K562 (cell line): ENCODE results near the gene VSIG4. TPM values are rescaled to one million over a fixed set of nuclear protein-coding genes. Genes with fewer than 3 reads are reported as not detected.

Experiments used
- BRCA1 ChIP-seq, 2 experiments: fragments of 450-650 bp in 1 of 2; sonication (generic) in 1 of 2; formaldehyde crosslinking in 1 of 2; IDR thresholded peaks; 2 replicates each; pipeline versions ENCODE4 v1.5.0 to v1.6.1; 2017 to 2020; ENCODE audit warnings: mild to moderate bottlenecking in 1 of 2, missing genetic modification reagents in 1 of 2
- EHMT2 ChIP-seq: fragments of 450-650 bp; IDR thresholded peaks from 2 replicates; pipeline ENCODE4 v1.6.1; 2018; ENCODE audit warnings: antibody characterized with exemption
- ETV6 ChIP-seq, 3 experiments: fragments of 150-350 bp in 1 of 3; sonication (generic) in 1 of 3; formaldehyde crosslinking in 1 of 3; IDR thresholded peaks; 2 replicates each; pipeline versions ENCODE4 v1.6.1 to v1.8.0; 2014 to 2022; ENCODE audit warnings: borderline replicate concordance in 2 of 3, low read depth in 2 of 3, antibody characterized with exemption in 1 of 3, low read length in 1 of 3, mild to moderate bottlenecking in 1 of 3, missing genetic modification reagents in 1 of 3
- KAT8 ChIP-seq: fragments of 450-650 bp; IDR thresholded peaks from 2 replicates; pipeline ENCODE4 v1.6.1; 2016; ENCODE audit warnings: low read depth, mild to moderate bottlenecking
- MTA2 ChIP-seq: fragments of 450-650 bp; IDR thresholded peaks from 2 replicates; pipeline ENCODE4 v1.6.1; 2016; ENCODE audit warnings: low read depth
- MYNN ChIP-seq, 2 experiments: sonication (generic); formaldehyde crosslinking in 1 of 2; IDR thresholded peaks; 2 replicates each; pipeline versions ENCODE4 v1.5.0 to v1.6.1; 2016 to 2020; ENCODE audit warnings: antibody characterized with exemption in 1 of 2, missing genetic modification reagents in 1 of 2
- NFIX ChIP-seq: fragments of 250-450 bp; sonication (Bioruptor Pico); IDR thresholded peaks from 2 replicates; pipeline ENCODE4 v1.4.0; 2020; ENCODE audit warnings: low read depth, mild to moderate bottlenecking, moderate library complexity
- PHTF2 ChIP-seq: fragments of 250-450 bp; sonication (Bioruptor Pico); IDR thresholded peaks from 2 replicates; pipeline ENCODE4 v1.5.0; 2021; ENCODE audit warnings: mild to moderate bottlenecking
- TAF7 ChIP-seq: fragments of 450-650 bp; IDR thresholded peaks from 2 replicates; pipeline ENCODE4 v1.6.1; 2016; ENCODE audit warnings: missing genetic modification characterization, missing compliant biosample characterization
- TAL1 ChIP-seq: fragments of 450-650 bp; IDR thresholded peaks from 2 replicates; pipeline ENCODE4 v1.6.1; 2016; ENCODE audit warnings: mild to moderate bottlenecking
- TBP ChIP-seq: optimal IDR thresholded peaks from 2 replicates; pipeline ENCODE3; 2011; ENCODE audit warnings: low read depth, low read length, improper control_type of control experiment
- YY1 ChIP-seq, 3 experiments: IDR thresholded peaks; 2 replicates each; pipeline ENCODE4 v1.6.1; 2011; ENCODE audit warnings: low read length in 2 of 3, mild to moderate bottlenecking in 2 of 3, moderate library complexity in 2 of 3, borderline replicate concordance in 1 of 3, control low read depth in 1 of 3, low read depth in 1 of 3; ENCODE audit not compliant: insufficient read depth in 3 of 3, insufficient replicate concordance in 2 of 3, control insufficient read depth in 1 of 3, insufficient read length in 1 of 3; ENCODE audit errors: extremely low read depth in 1 of 3
- ZNF561 ChIP-seq: fragments of 450-650 bp; formaldehyde crosslinking; conservative IDR thresholded peaks from 2 replicates; pipeline ENCODE4 v1.4.0; 2020; ENCODE audit warnings: mild to moderate bottlenecking, moderate library complexity
- polyA plus RNA-seq, 8 experiments: library from polyadenylated mRNA; depleted of rRNA in 4 of 8; stranded (reverse) in 5 of 8; unstranded in 3 of 8; fragments of >200 nt; fragmentation: Nextera tagmentation in 2 of 8; fragmentation: Illumina TruSeq in 1 of 8; extraction: Ambion mirVana in 2 of 8; extraction: Trizol in 1 of 8; gene quantifications; 2 replicates each; pipeline versions ENCODE4 v1.2.1 to v1.2.3, GENCODE V29; 2011 to 2014; ENCODE audit warnings: inconsistent platforms in 1 of 8, missing spikeins in 1 of 8
- total RNA-seq, 7 experiments: library from RNA; depleted of rRNA in 6 of 7; stranded (reverse); fragments of >200 nt in 6 of 7; fragmentation: Illumina TruSeq in 2 of 7; extraction: Trizol in 2 of 7; gene quantifications; 2 replicates each; pipeline versions ENCODE4 v1.2.1 to v1.2.3, GENCODE V29; 2011 to 2021; ENCODE audit warnings: low replicate concordance in 1 of 7
- TF ChIP-seq, protein P1 (sequence below): fragments of 450-650 bp; IDR thresholded peaks from 2 replicates; pipeline ENCODE4 v1.6.1; 2016; ENCODE audit warnings: borderline replicate concordance
- TF ChIP-seq, protein P2 (sequence below): fragments of 250-450 bp; sonication (Bioruptor Pico); IDR thresholded peaks from 2 replicates; pipeline ENCODE4 v1.8.0; 2022; ENCODE audit warnings: moderate library complexity, mild to moderate bottlenecking, inconsistent platforms
- TF ChIP-seq, protein P3 (sequence below): fragments of 250-450 bp; sonication (Bioruptor Pico); IDR thresholded peaks from 2 replicates; pipeline ENCODE4 v1.8.0; 2021; ENCODE audit warnings: borderline replicate concordance, mild to moderate bottlenecking, moderate library complexity; ENCODE audit not compliant: poor library complexity, severe bottlenecking

Gene VSIG4
- total and polyA plus RNA-seq, 9 of the 15 experiments (the other 6 are each of a cell fraction or from before 2014, with no cell fraction given): 0.22 to 1.6 (median 0.46) TPM; not detected in 1

DNA sequence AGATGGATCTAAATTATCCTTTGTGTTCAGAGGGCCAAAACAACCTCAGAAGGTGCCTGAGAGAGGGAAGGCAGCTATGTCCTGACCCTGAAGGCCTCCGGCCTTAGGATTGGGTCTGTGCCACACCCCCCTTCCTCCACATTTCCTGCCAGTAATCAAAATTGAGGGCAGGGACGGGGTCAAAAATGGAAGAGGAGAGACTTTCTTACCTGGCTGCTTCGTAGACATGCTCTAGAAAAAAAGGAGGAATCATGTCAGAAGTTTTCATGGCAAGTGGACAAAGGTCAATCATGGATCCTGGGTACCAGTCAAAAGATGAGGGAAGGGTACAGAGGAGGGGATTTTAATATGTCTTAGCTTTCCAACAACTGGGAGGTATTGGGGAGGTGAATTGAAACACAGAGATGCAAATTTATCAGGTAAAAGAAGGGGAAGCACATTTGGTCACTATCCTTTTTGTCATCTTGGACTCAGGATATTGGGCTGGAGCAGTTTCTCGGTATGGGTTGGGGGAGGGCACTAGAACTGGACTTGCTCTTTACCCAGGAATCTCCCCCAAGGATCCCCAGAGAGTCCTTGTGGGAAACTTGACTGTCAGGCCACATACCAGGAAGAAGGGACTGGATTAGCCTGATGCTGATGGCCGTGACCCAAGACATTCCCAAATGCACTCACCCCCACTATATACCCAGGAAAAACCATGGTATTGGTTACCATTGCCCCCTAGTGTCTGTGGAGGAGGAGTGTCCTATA is 17.1 kb downstream of the VSIG4 start (continued):
- no peak for TF ChIP-seq YY1 (IDR thresholded peaks at IDR 0.05; ENCODE audit: borderline replicate concordance in 1 of 3, control insufficient read depth in 1 of 3, extremely low read depth in 1 of 3, insufficient read depth in 3 of 3, insufficient read length in 1 of 3, insufficient replicate concordance in 2 of 3, low read depth in 1 of 3, low read length in 2 of 3)
- no peak for TF ChIP-seq MTA2
- TF ChIP-seq KAT8: no peak
- TF ChIP-seq, protein P1, sequence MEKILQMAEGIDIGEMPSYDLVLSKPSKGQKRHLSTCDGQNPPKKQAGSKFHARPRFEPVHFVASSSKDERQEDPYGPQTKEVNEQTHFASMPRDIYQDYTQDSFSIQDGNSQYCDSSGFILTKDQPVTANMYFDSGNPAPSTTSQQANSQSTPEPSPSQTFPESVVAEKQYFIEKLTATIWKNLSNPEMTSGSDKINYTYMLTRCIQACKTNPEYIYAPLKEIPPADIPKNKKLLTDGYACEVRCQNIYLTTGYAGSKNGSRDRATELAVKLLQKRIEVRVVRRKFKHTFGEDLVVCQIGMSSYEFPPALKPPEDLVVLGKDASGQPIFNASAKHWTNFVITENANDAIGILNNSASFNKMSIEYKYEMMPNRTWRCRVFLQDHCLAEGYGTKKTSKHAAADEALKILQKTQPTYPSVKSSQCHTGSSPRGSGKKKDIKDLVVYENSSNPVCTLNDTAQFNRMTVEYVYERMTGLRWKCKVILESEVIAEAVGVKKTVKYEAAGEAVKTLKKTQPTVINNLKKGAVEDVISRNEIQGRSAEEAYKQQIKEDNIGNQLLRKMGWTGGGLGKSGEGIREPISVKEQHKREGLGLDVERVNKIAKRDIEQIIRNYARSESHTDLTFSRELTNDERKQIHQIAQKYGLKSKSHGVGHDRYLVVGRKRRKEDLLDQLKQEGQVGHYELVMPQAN: no peak
- TF ChIP-seq ZNF561 (CRISPR knock-in tag): 0 out of 2 replicates have a peak, but pooled peaks have one; percentile 51
- no peak for TF ChIP-seq EHMT2
- no peak for TF ChIP-seq TBP
- no peak for TF ChIP-seq TAF7 (tag)
- TF ChIP-seq PHTF2 (CRISPR knock-in tag): no peak
- TF ChIP-seq, protein P2, sequence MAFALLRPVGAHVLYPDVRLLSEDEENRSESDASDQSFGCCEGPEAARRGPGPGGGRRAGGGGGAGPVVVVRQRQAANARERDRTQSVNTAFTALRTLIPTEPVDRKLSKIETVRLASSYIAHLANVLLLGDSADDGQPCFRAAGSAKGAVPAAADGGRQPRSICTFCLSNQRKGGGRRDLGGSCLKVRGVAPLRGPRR (CRISPR knock-in tag): no peak
- TF ChIP-seq ETV6 (IDR thresholded peaks at IDR 0.05; ENCODE audit: borderline replicate concordance in 1 of 2, low read depth in 2 of 2, low read length in 1 of 2): no peak
- TF ChIP-seq ETV6 (CRISPR knock-in tag; IDR thresholded peaks at IDR 0.05; ENCODE audit: borderline replicate concordance): no peak
- TF ChIP-seq NFIX (CRISPR knock-in tag): no peak
- TF ChIP-seq, protein P3, sequence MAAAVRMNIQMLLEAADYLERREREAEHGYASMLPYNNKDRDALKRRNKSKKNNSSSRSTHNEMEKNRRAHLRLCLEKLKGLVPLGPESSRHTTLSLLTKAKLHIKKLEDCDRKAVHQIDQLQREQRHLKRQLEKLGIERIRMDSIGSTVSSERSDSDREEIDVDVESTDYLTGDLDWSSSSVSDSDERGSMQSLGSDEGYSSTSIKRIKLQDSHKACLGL (CRISPR knock-in tag): no peak
- TF ChIP-seq TAL1: no peak
- peak; percentile 35; the same call in 1 of the 2 replicates for TF ChIP-seq MYNN (IDR thresholded peaks at IDR 0.05)
- no peak for TF ChIP-seq MYNN (CRISPR knock-in tag; IDR thresholded peaks at IDR 0.05)
- no peak for TF ChIP-seq BRCA1 (IDR thresholded peaks at IDR 0.05)
- no peak for TF ChIP-seq BRCA1 (CRISPR knock-in tag; IDR thresholded peaks at IDR 0.05)
